ENCODE data around the gene ALDOB. TPM values are rescaled to one million over a fixed set of nuclear protein-coding genes. Genes with fewer than 3 reads are reported as not detected.

ALDOB gene
- total RNA-seq: not detected in 2 replicates

DNA sequence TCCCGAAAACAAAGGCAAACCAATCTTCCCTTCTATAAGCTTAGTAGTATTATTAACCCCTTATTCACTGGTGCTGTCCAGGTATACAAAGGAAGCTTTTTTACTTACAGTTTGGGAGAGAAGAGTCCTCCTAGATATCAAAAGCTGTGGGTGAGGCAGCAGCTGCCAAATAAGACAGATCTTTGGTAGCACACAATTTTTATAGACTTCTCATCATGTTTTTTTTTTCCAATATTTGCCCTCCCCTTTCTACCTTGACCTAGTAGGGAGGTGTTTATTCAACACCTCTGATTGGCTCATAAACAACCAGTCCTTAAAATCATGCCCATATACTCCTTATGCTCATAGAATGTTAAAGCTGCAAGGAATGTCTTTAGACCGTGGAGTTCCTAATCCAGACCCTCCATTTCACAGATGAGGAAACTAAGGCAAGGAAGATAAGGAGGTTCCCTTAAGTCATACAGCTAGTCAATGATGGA is at the start of gene ALDOB:
Gene ALDOB (minus strand): TSS at position 174 of the 479 bp plus-strand sequence. CDS start 4,887 bp downstream, outside the sequence.
- Histone ChIP-seq H3K4me2 (ENCODE audit: insufficient read depth, low read length) (no peak within 1 kb of the TSS), H3K79me2 (ENCODE audit: insufficient read depth, low read length) (no peaks in the 10 kb centered on the region), H3K4me1 (ENCODE audit: insufficient read depth, low read length) (no peaks in the 10 kb centered on the region), H3K27me3 (ENCODE audit: insufficient read depth, low read length) (no peaks in the 10 kb centered on the region), H4K20me1 (ENCODE audit: insufficient read depth, low read length) (no peaks in the 10 kb centered on the region), H3K9me3 (ENCODE audit: low read depth, low read length) (no peaks in the 10 kb centered on the region), H3K27ac (ENCODE audit: low read depth, low read length) (no peak within 1 kb of the TSS), H3K4me3 (ENCODE audit: insufficient read depth, low read length) (no peak within 1 kb of the TSS), H2AFZ (ENCODE audit: low read length) (no peak within 1 kb of the TSS), H3K36me3 (ENCODE audit: insufficient read depth, low read length) (no peaks in the 10 kb centered on the region)
- TF ChIP-seq, protein P1, sequence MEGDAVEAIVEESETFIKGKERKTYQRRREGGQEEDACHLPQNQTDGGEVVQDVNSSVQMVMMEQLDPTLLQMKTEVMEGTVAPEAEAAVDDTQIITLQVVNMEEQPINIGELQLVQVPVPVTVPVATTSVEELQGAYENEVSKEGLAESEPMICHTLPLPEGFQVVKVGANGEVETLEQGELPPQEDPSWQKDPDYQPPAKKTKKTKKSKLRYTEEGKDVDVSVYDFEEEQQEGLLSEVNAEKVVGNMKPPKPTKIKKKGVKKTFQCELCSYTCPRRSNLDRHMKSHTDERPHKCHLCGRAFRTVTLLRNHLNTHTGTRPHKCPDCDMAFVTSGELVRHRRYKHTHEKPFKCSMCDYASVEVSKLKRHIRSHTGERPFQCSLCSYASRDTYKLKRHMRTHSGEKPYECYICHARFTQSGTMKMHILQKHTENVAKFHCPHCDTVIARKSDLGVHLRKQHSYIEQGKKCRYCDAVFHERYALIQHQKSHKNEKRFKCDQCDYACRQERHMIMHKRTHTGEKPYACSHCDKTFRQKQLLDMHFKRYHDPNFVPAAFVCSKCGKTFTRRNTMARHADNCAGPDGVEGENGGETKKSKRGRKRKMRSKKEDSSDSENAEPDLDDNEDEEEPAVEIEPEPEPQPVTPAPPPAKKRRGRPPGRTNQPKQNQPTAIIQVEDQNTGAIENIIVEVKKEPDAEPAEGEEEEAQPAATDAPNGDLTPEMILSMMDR (IDR thresholded peaks at IDR 0.05; ENCODE audit: extremely low read depth, low read depth, low read length): no peak
- DNase-seq (ENCODE audit: insufficient read length, low spot score, missing footprints): no peak

DNA sequence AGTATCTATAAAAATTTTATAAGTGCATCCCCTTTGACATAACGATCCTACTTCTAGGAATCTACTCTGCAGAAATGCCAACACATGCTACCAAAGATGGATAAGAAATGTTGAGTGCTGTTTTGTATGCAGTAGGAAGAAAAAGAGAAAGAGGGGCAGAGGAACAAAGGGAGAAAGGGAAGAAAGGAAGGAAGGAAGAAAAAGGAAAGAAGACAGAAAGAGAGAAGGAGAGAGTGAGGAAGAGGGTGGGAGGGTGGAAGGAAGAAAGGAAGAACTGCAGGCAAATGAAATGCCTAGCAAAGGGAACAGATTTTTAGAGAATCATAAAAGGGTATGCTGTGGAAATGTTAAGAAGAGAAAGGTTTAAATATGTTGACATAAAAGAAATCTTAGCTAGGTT is 48.5 kb upstream of the ALDOB start:
- Histone ChIP-seq H4K20me1 (ENCODE audit: insufficient read depth, low read length) (no peaks in the 10 kb centered on the region), H3K4me3 (ENCODE audit: insufficient read depth, low read length) (no peak overlapping the region), H3K27me3 (ENCODE audit: insufficient read depth, low read length) (peaks cover 9% of the 10 kb centered on the region), H3K79me2 (ENCODE audit: insufficient read depth, low read length) (no peaks in the 10 kb centered on the region), H3K4me2 (ENCODE audit: insufficient read depth, low read length) (no peak overlapping the region), H2AFZ (ENCODE audit: low read length) (no peak overlapping the region), H3K27ac (ENCODE audit: low read depth, low read length) (no peak overlapping the region), H3K9me3 (ENCODE audit: low read depth, low read length) (no peaks in the 10 kb centered on the region), H3K4me1 (ENCODE audit: insufficient read depth, low read length) (no peaks in the 10 kb centered on the region), H3K36me3 (ENCODE audit: insufficient read depth, low read length) (no peaks in the 10 kb centered on the region)
- TF ChIP-seq, protein P1 (IDR thresholded peaks at IDR 0.05; ENCODE audit: extremely low read depth, low read depth, low read length): no peak
- no peak for DNase-seq (ENCODE audit: insufficient read length, low spot score, missing footprints)

DNA sequence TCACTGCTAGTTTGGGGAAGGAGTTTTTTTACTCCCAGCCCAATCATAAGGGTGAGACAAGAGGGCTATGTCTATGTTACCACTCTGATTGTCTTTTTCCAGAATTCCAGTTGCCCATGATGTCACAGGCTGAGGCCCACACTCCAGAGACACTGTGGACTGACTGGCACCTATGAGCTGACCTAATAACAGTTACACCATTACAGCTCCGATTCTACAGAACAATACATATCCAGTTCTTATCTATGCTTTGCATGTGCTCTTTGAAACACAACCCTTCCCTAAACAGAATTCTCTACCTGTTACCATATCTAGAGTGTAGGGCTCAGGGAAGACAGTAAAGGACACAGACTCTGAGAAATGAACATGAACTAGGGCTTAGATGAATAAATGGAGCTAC is 45.7 kb upstream of the ALDOB start:
- DNase-seq (ENCODE audit: insufficient read length, low spot score, missing footprints): no peak
- H2AFZ ChIP-seq (ENCODE audit: low read length): no peak overlapping the region
- peaks cover 9% of the 10 kb centered on the region for H3K27me3 ChIP-seq (ENCODE audit: insufficient read depth, low read length)
- no peaks in the 10 kb centered on the region for H4K20me1 ChIP-seq (ENCODE audit: insufficient read depth, low read length)
- no peak overlapping the region for H3K4me3 ChIP-seq (ENCODE audit: insufficient read depth, low read length)
- no peak overlapping the region for H3K4me2 ChIP-seq (ENCODE audit: insufficient read depth, low read length)
- TF ChIP-seq, protein P1 (IDR thresholded peaks at IDR 0.05; ENCODE audit: extremely low read depth, low read depth, low read length): no peak
- peaks cover 4% of the 10 kb centered on the region for H3K4me1 ChIP-seq (ENCODE audit: insufficient read depth, low read length)
- no peaks in the 10 kb centered on the region for H3K9me3 ChIP-seq (ENCODE audit: low read depth, low read length)
- no peaks in the 10 kb centered on the region for H3K36me3 ChIP-seq (ENCODE audit: insufficient read depth, low read length)
- no peaks in the 10 kb centered on the region for H3K79me2 ChIP-seq (ENCODE audit: insufficient read depth, low read length)
- no peak overlapping the region for H3K27ac ChIP-seq (ENCODE audit: low read depth, low read length)

DNA sequence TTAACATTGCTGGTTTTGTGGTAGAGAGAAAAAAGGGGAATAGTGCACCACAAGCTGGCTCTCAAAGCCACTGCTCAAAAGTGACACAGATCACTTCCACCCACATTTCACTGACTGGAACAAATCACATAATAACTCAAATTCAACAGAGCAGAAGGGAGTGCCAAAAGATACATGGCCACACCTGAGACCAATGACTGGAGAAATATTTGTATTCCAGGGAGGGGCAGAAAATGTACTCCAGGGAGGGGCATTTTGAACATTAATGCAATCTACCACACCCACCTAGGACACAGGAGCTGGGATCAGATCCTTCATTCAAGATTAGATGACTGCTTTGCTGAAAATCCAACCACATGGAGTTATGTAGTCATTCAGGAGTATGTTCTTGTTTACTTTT is 44.8 kb upstream of the ALDOB start:
- no peak for DNase-seq (ENCODE audit: insufficient read length, low spot score, missing footprints)
- H3K4me3 ChIP-seq (ENCODE audit: insufficient read depth, low read length): no peak overlapping the region
- H3K27me3 ChIP-seq (ENCODE audit: insufficient read depth, low read length): no peaks in the 10 kb centered on the region
- H3K9me3 ChIP-seq (ENCODE audit: low read depth, low read length): no peaks in the 10 kb centered on the region
- no peaks in the 10 kb centered on the region for H3K36me3 ChIP-seq (ENCODE audit: insufficient read depth, low read length)
- H3K4me1 ChIP-seq (ENCODE audit: insufficient read depth, low read length): peaks cover 4% of the 10 kb centered on the region
- TF ChIP-seq, protein P1 (IDR thresholded peaks at IDR 0.05; ENCODE audit: extremely low read depth, low read depth, low read length): no peak
- H4K20me1 ChIP-seq (ENCODE audit: insufficient read depth, low read length): no peaks in the 10 kb centered on the region
- no peak overlapping the region for H2AFZ ChIP-seq (ENCODE audit: low read length)
- H3K4me2 ChIP-seq (ENCODE audit: insufficient read depth, low read length): no peak overlapping the region
- no peaks in the 10 kb centered on the region for H3K79me2 ChIP-seq (ENCODE audit: insufficient read depth, low read length)
- no peak overlapping the region for H3K27ac ChIP-seq (ENCODE audit: low read depth, low read length)

Data from osteoblast (primary cell).